CD4-positive, alpha-beta T cell treated with Interleukin-17A for 4 hours (primary cell): ENCODE measurements around the gene FBXO48.
"Not testable (repeated sequence)": the region's sequence is repeated elsewhere in the genome, so short reads cannot be mapped to it uniquely, and the experiment has no call there.

Experiments used
- DNase-seq: peaks from one replicate; pipeline ENCODE4 v3.0.0-alpha.2; 2020; ENCODE audit warnings: mixed read lengths

FBXO48 gene

DNA sequence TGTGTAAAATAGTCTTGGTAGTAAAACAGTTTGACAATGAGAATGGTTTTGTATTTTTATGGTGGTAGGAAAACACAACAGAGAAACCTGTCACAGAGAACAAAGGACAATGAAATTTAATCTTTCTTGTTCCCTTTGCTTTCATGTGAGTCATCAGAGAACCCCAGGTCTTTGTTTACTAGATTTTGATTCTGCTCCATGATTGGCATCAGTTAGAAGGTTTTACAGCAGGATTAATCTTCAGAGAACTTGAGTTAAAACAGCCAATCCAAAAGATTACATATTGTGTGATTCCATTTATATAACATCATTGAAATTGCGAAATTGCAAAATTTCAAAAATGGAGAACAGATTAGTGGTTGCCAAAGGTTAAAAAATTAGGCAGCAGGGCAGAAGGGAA is 2.8 kb upstream of the FBXO48 start:
- DNase-seq, result no peak

DNA sequence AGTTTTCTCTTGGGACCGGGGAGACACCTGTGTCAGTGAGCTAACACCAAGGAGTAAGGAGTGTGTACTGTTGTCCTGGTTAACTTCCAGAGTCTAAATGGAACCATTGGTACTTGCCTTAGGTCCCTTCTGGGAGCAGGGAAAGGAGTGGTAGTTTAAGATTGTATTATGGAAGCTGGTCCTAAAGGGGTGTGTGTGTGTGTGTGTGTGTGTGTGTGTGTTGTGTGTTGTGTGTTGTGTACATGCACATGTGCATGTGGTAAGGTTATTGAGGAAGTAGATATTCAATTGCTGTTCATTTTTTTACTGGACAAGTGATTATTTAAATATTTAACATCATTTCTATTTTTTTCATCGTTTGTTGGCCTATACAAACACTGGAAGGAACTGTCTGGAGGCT is 1.7 kb upstream of the FBXO48 start:
- DNase-seq, result no peak

- no peak for DNase-seq
Observed at GRCh38 chr2:68466778-68467076, 367 bp downstream of the FBXO48 start.

- DNase-seq, result peak; percentile 78
Observed at GRCh38 chr2:68466361-68466777, 725 bp downstream of the FBXO48 start.

GRCh38 chr2:68465081-68465916 is 1.8 kb downstream of the FBXO48 start:
- DNase-seq, result peak; percentile 57

- DNase-seq, result no peak
Observed at GRCh38 chr2:68464651-68465050, 2.4 kb downstream of the FBXO48 start.

DNA sequence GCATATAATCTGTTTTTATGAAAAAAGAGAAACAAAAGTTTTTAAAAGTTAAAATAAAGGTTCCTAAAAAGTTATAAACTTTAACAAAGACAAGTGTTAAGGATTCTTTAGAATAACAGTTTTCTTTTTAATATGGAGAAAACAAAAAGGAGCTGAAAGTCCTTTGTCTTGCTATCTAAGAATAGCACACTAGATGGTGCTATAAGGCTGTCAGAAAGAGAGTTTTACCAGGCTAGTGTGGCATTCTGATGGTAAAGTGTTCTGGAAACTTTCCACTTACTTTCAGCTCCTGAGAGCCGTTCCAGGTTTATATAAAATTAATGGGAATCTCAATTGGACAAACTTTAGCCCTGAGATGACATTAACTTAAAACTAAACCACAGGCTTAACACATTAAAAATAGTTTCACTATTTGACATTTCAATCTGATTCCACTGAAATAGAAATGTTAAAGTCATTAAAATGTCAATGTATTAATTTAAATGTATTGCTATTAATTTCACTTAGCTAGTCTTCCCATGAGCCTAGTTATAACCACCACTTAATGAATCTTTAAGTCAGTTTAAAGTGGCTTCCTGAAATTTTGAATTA is 3.7 kb downstream of the FBXO48 start:
- no peak for DNase-seq

DNA sequence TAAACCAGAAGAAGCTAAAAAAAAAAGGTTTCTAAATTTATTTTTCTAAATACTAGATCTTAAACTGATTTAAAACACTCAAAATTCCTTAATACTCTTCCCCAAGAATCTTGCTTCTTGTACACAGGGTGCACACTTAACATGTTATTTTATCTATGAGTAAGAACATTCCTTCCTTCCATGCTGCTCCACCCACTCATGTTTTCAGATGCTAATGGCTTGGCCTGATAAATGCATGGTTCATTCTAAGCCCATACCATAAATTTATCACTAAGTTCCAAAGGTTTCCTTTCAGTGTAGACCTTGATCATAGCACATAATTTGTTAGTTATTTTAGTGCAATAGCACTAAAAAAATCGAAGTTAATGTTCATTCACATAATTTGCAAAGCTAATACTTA is 8.1 kb downstream of the FBXO48 start:
- no peak for DNase-seq

DNA sequence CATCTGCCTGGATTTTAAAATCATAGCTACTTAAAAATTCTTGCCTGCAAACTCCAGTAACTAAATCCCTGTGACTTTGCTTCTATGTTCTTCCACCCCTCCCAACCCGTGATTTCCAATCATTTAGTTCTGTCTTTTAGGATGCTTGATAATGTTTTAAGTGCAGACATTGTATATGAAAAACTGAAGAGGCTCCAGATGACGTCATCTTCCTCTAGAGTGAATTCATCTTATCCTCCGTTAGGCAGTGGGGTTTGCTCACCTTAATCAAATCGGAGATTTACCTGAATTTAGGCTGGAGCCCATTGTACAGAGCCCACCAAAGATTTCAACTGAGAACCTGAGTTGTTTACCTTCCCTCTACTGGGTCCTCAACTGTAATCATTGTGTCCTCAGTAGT is 10.9 kb downstream of the FBXO48 start:
- DNase-seq, result no peak

GRCh38 chr2:68454719-68455118 is 12.4 kb downstream of the FBXO48 start:
- no peak for DNase-seq

DNA sequence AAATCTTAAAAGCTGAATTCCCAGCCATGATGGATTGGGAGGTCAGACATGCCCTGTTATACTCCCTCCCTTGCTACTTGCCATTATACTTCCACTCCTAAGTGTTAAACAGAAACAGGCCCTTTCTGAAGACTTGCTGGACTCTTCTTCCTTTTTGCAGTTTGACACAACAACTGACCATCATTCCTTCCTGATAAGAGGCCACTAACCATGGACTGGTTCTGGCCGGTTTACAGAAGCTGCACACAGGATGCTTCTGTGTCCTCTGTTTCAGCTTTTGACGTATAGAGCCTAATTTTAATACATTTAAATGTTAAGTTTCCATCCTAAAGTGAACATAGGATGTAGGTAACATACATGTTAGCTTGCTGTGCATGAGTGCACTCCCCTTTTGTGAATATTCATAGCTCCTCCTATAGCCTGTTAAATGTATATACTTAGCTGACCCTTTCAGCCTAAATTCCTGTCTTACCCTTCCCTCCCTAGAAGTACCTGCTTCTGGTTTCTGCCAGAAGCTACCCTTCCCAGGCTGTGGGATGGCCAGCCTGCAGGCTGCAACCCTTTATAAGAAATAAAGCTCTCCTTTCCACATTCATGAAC is 13.2 kb downstream of the FBXO48 start:
- DNase-seq, result no peak

GRCh38 chr2:68452158-68452900 is 14.8 kb downstream of the FBXO48 start:
- DNase-seq, result no peak

- no peak for DNase-seq
Observed at GRCh38 chr2:68448671-68449653, 18.1 kb downstream of the FBXO48 start.

DNA sequence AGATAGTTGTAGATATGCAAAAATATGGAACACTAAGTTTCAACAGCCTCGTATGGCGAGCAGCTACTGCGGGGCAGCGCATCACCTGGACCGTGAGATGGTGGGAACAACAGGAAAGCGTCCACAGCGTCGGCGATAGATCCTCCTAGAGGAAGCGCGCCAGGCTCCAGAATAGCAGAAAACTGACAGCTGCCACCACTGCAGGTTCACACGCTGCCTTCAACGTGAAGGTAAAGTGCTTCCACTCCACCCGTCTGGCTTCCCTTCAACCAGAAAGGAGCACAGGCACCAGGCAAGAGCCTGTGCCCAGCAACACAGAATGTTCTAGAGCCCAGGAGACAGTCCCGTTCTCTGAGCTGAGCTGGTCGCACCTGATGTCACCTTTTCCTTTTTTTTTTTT is 20.0 kb downstream of the FBXO48 start:
- no peak for DNase-seq

DNA sequence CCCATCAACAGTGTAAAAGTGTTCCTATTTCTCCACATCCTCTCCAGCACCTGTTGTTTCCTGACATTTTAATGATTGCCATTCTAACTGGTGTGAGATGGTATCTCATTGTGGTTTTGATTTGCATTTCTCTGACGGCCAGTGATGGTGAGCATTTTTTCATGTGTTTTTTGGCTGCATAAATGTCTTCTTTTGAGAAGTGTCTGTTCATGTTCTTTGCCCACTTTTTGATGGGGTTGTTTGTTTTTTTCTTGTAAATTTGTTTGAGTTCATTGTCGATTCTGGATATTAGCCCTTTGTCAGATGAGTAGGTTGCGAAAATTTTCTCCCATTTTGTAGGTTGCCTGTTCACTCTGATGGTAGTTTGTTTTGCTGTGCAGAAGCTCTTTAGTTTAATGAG is 20.7 kb downstream of the FBXO48 start:
- not testable (repeated sequence) for DNase-seq

GRCh38 chr2:68441994-68442322 is 25.1 kb downstream of the FBXO48 start:
- no peak for DNase-seq

DNA sequence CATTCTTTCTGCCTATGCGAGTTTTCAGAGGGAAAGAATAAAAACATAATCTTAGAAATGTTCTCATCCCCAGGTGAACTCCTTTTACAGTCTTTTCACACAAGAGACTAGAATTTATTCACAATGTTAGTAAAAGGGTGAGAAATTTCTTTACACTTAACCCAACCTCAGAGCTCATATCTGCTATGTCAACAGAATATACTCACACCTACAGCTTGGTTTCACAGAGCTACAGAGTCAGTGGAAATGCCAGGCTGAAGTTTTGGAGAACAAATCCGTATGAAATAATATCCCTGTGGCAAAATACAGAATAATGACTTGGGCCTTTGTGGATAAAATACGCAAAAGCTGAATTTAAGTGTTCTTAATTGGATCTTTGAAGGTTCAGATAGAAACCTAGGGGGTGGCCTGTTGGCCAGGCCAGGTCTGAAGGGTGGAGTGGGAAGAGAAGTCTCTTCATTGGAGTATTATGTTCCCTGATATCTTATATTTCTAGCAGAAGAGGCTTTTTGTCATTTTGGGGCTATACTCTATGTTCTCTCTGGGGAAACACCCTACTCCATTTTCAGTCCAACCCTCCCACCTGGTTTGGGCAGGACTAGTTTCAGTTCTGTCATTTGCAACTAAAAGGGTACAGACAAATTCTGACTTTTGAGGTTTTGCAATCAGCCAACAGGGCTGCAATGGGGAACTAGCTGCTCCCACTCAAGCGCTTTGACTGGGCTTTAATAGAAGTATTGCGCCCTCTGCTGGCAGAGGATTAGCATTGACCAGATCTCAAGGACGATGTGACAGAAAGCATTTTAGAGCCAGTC is 25.7 kb downstream of the FBXO48 start:
- peak; percentile 86 for DNase-seq

GRCh38 chr2:68438455-68439303 is 28.4 kb downstream of the FBXO48 start:
- DNase-seq, result no peak

GRCh38 chr2:68436270-68436669 is 30.8 kb downstream of the FBXO48 start:
- DNase-seq, result no peak

GRCh38 chr2:68435615-68436014 is 31.5 kb downstream of the FBXO48 start:
- no peak for DNase-seq

- no peak for DNase-seq
Observed at GRCh38 chr2:68434981-68435380, 32.1 kb downstream of the FBXO48 start.
